Hepatocyte (in vitro differentiated cells): Measurements from ENCODE around the gene PHF11.

Source experiments
- CTCF ChIP-seq: fragments of 200-600 bp; sonication (generic); IDR thresholded peaks from 2 replicates; pipeline ENCODE4 v1.5.1; 2016; ENCODE audit warnings: antibody characterized with exemption, mild to moderate bottlenecking; ENCODE audit not compliant: poor library complexity
- EZH2phosphoT487 ChIP-seq: fragments of 200-600 bp; sonication (generic); IDR thresholded peaks from one replicate; pipeline ENCODE4 v1.6.1; 2018; ENCODE audit warnings: antibody characterized with exemption, mild to moderate bottlenecking, low read depth, moderate library complexity; ENCODE audit not compliant: unreplicated experiment, severe bottlenecking

GRCh38 chr13:49553888-49554287 is 58.1 kb downstream of the PHF11 start:
- no peak for TF ChIP-seq CTCF
- TF ChIP-seq EZH2phosphoT487 = no peak
